HepG2 (cell line): ENCODE results near the gene DGKD. TPM values are rescaled to one million over a fixed set of nuclear protein-coding genes. Genes with fewer than 3 reads are reported as not detected.

Experiments
- ARNT2 ChIP-seq: sonication (generic); formaldehyde crosslinking; IDR thresholded peaks from 2 replicates; pipeline ENCODE4 v1.8.0; 2022; ENCODE audit warnings: mild to moderate bottlenecking, low read depth, missing genetic modification reagents, moderate library complexity
- HCFC1 ChIP-seq: fragments of 150-350 bp; IDR thresholded peaks from 2 replicates; pipeline ENCODE4 v1.6.1; 2014; ENCODE audit warnings: low read depth, low read length
- KAT2B ChIP-seq: fragments of 150-350 bp; IDR thresholded peaks from 2 replicates; pipeline ENCODE4 v1.6.1; 2014; ENCODE audit warnings: low read depth, low read length, borderline replicate concordance
- REL ChIP-seq: sonication (generic); formaldehyde crosslinking; conservative IDR thresholded peaks from 2 replicates; pipeline ENCODE4 v1.8.0; 2022; ENCODE audit warnings: mild to moderate bottlenecking, missing genetic modification reagents, moderate library complexity
- SRF ChIP-seq: IDR thresholded peaks from 2 replicates; pipeline ENCODE4 v1.6.1; 2011; ENCODE audit warnings: mild to moderate bottlenecking, low read depth, low read length, moderate library complexity
- TGIF2 ChIP-seq: IDR thresholded peaks from 2 replicates; pipeline ENCODE4 v1.6.1; 2016; ENCODE audit warnings: control low read depth, missing compliant biosample characterization
- ZNF10 ChIP-seq: sonication (generic); formaldehyde crosslinking; IDR thresholded peaks from 2 replicates; pipeline ENCODE4 v1.4.0; 2020; ENCODE audit warnings: mild to moderate bottlenecking, low read depth, missing genetic modification reagents, borderline replicate concordance
- ZNF224 ChIP-seq: sonication (generic); formaldehyde crosslinking; IDR thresholded peaks from 2 replicates; pipeline ENCODE4 v1.5.0; 2020; ENCODE audit warnings: mild to moderate bottlenecking, missing genetic modification reagents
- ZNF337 ChIP-seq: sonication (generic); formaldehyde crosslinking; IDR thresholded peaks from 2 replicates; pipeline ENCODE4 v1.5.1; 2020; ENCODE audit warnings: missing genetic modification reagents, low read depth, mild to moderate bottlenecking, borderline replicate concordance
- ZNF629 ChIP-seq: sonication (generic); formaldehyde crosslinking; conservative IDR thresholded peaks from 2 replicates; pipeline ENCODE4 v1.5.0; 2020; ENCODE audit warnings: missing genetic modification reagents
- ZNF652 ChIP-seq: IDR thresholded peaks from 2 replicates; pipeline ENCODE4 v1.6.1; 2016; ENCODE audit warnings: low read depth, borderline replicate concordance
- ZNF747 ChIP-seq: sonication (generic); formaldehyde crosslinking; IDR thresholded peaks from 2 replicates; pipeline ENCODE4 v1.8.1; 2023; ENCODE audit warnings: missing genetic modification reagents, mild to moderate bottlenecking, borderline replicate concordance
- ZNF792 ChIP-seq: IDR thresholded peaks from 2 replicates; pipeline ENCODE4 v1.6.1; 2016
- polyA plus RNA-seq, 8 experiments: library from polyadenylated mRNA; depleted of rRNA in 3 of 8; stranded (reverse) in 7 of 8; unstranded in 1 of 8; fragments of >200 nt; fragmentation: Illumina TruSeq in 4 of 8; extraction: Trizol in 4 of 8; gene quantifications; 2 replicates each; pipeline versions ENCODE4 v1.2.1 to v1.2.3, GENCODE V29; 2011 to 2016; ENCODE audit warnings: low read depth in 4 of 8, missing spikeins in 1 of 8, mixed read lengths in 1 of 8; ENCODE audit not compliant: insufficient read depth in 1 of 8
- total RNA-seq, 5 experiments: library from RNA; depleted of rRNA; stranded (reverse); fragments of >200 nt; fragmentation: Illumina TruSeq; extraction: Trizol; gene quantifications; 2 replicates each; pipeline ENCODE4 v1.2.3, GENCODE V29; 2016; ENCODE audit warnings: low read depth in 1 of 5
- TF ChIP-seq, protein P1 (sequence below): sonication (generic); formaldehyde crosslinking; IDR thresholded peaks from 2 replicates; pipeline ENCODE4 v1.4.0; 2020; ENCODE audit warnings: missing genetic modification reagents
- TF ChIP-seq, protein P2 (sequence below): sonication (generic); formaldehyde crosslinking; IDR thresholded peaks from 2 replicates; pipeline ENCODE4 v1.5.0; 2020; ENCODE audit warnings: missing genetic modification reagents
- TF ChIP-seq, protein P3 (sequence below): sonication (generic); IDR thresholded peaks from 2 replicates; pipeline ENCODE4 v1.6.1; 2016; ENCODE audit warnings: low read depth, borderline replicate concordance
- TF ChIP-seq, protein P4 (sequence below): sonication (generic); formaldehyde crosslinking; IDR thresholded peaks from 2 replicates; pipeline ENCODE4 v1.5.0; 2020; ENCODE audit warnings: mild to moderate bottlenecking, missing genetic modification reagents

The DGKD gene
- total and polyA plus RNA-seq, 2 of the 13 experiments (the other 11 are each of a cell fraction or from before 2014, with no cell fraction given), result 24.5 to 33.2 TPM

DNA sequence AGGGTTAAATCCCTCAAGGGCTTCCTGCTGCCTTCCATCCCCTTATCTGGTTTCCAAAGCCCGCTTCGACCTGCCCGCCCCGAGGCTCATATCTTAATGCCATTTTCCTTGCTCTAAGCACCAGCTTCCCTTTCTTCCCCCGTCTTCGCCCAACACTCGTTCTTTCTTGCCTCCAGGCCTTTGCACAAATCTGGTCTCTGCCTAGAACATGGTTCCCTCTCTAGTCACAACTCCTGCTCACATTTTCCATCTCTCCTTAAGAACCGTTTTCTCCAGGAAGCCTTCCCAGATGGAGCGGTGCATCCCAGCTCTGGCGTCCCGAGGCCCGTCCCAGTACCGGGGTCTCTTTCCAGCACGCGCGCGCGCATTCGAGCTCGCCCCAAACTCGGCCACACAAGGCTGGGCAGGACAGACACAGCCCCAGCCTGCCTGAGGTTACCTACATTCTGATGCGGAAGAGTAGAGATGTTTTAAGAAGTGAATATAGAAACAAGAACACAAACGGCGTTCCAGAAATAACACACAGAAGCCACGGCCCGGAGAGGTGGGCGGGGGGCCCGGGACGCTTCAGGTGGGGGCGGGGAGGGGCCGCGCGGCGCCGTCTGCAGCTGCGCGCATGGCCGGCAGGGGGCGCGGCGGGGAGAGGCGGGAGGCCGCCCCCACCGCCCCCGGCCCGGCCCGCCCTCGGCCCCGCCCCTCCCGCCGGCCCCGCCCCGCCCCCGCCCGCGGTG, at the start of gene DGKD (continued):
- TF ChIP-seq, protein P1, sequence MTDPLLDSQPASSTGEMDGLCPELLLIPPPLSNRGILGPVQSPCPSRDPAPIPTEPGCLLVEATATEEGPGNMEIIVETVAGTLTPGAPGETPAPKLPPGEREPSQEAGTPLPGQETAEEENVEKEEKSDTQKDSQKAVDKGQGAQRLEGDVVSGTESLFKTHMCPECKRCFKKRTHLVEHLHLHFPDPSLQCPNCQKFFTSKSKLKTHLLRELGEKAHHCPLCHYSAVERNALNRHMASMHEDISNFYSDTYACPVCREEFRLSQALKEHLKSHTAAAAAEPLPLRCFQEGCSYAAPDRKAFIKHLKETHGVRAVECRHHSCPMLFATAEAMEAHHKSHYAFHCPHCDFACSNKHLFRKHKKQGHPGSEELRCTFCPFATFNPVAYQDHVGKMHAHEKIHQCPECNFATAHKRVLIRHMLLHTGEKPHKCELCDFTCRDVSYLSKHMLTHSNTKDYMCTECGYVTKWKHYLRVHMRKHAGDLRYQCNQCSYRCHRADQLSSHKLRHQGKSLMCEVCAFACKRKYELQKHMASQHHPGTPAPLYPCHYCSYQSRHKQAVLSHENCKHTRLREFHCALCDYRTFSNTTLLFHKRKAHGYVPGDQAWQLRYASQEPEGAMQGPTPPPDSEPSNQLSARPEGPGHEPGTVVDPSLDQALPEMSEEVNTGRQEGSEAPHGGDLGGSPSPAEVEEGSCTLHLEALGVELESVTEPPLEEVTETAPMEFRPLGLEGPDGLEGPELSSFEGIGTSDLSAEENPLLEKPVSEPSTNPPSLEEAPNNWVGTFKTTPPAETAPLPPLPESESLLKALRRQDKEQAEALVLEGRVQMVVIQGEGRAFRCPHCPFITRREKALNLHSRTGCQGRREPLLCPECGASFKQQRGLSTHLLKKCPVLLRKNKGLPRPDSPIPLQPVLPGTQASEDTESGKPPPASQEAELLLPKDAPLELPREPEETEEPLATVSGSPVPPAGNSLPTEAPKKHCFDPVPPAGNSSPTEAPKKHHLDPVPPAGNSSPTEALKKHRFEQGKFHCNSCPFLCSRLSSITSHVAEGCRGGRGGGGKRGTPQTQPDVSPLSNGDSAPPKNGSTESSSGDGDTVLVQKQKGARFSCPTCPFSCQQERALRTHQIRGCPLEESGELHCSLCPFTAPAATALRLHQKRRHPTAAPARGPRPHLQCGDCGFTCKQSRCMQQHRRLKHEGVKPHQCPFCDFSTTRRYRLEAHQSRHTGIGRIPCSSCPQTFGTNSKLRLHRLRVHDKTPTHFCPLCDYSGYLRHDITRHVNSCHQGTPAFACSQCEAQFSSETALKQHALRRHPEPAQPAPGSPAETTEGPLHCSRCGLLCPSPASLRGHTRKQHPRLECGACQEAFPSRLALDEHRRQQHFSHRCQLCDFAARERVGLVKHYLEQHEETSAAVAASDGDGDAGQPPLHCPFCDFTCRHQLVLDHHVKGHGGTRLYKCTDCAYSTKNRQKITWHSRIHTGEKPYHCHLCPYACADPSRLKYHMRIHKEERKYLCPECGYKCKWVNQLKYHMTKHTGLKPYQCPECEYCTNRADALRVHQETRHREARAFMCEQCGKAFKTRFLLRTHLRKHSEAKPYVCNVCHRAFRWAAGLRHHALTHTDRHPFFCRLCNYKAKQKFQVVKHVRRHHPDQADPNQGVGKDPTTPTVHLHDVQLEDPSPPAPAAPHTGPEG (CRISPR knock-in tag), result no peak
- TF ChIP-seq HCFC1 (no peak), ZNF224 (CRISPR knock-in tag) (no peak), TGIF2 (no peak), ZNF747 (CRISPR knock-in tag) (no peak), SRF (no peak), ZNF10 (no peak), ZNF629 (CRISPR knock-in tag) (0 out of 2 replicates have a peak, but pooled peaks have one; percentile 16), ZNF337 (CRISPR knock-in tag) (peak; percentile 7; the same call in 1 of the 2 replicates), ARNT2 (0 out of 2 replicates have a peak, but pooled peaks have one; percentile 31), ZNF652 (CRISPR knock-in tag) (no peak), ZNF792 (0 out of 2 replicates have a peak, but pooled peaks have one; percentile 13), REL (CRISPR knock-in tag) (no peak), KAT2B (no peak)
- TF ChIP-seq, protein P2, sequence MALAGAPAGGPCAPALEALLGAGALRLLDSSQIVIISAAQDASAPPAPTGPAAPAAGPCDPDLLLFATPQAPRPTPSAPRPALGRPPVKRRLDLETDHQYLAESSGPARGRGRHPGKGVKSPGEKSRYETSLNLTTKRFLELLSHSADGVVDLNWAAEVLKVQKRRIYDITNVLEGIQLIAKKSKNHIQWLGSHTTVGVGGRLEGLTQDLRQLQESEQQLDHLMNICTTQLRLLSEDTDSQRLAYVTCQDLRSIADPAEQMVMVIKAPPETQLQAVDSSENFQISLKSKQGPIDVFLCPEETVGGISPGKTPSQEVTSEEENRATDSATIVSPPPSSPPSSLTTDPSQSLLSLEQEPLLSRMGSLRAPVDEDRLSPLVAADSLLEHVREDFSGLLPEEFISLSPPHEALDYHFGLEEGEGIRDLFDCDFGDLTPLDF (CRISPR knock-in tag), result 0 out of 2 replicates have a peak, but pooled peaks have one; percentile 32
- TF ChIP-seq, protein P3, sequence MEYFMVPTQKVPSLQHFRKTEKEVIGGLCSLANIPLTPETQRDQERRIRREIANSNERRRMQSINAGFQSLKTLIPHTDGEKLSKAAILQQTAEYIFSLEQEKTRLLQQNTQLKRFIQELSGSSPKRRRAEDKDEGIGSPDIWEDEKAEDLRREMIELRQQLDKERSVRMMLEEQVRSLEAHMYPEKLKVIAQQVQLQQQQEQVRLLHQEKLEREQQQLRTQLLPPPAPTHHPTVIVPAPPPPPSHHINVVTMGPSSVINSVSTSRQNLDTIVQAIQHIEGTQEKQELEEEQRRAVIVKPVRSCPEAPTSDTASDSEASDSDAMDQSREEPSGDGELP, result no peak
- TF ChIP-seq, protein P4, sequence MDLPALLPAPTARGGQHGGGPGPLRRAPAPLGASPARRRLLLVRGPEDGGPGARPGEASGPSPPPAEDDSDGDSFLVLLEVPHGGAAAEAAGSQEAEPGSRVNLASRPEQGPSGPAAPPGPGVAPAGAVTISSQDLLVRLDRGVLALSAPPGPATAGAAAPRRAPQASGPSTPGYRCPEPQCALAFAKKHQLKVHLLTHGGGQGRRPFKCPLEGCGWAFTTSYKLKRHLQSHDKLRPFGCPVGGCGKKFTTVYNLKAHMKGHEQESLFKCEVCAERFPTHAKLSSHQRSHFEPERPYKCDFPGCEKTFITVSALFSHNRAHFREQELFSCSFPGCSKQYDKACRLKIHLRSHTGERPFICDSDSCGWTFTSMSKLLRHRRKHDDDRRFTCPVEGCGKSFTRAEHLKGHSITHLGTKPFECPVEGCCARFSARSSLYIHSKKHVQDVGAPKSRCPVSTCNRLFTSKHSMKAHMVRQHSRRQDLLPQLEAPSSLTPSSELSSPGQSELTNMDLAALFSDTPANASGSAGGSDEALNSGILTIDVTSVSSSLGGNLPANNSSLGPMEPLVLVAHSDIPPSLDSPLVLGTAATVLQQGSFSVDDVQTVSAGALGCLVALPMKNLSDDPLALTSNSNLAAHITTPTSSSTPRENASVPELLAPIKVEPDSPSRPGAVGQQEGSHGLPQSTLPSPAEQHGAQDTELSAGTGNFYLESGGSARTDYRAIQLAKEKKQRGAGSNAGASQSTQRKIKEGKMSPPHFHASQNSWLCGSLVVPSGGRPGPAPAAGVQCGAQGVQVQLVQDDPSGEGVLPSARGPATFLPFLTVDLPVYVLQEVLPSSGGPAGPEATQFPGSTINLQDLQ, result no peak; the same call in 1 of the 2 replicates
